ENCODE data around the gene MAVS.

The MAVS gene

DNA sequence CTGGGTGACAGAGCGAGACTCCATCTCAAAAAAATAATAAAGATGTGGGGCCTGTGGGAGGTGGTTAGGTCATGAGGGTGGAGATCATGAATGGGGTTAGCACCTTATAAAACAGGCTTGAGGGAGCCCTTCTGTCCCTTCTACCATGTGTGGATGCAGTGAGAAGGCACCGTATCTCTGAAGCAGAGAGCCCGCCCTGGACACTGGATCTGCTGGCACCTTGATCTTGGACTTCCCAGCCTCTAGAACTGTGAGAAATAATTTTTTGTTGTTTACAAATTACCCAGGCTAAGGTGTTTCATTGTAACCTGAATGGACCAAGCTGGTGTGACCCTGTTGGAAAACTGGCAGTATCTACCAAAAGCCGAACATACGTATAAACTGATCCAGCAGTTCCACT lies 26.9 kb downstream of the MAVS start:
- peaks cover 23% of the 10 kb centered on the region for H3K36me3 ChIP-seq (replicated peaks; ENCODE audit: low read depth, low read length)
- H3K9me3 ChIP-seq (ENCODE audit: insufficient read depth, low read length) = no peaks in the 10 kb centered on the region
- no peaks in the 10 kb centered on the region for H3K27me3 ChIP-seq (ENCODE audit: low read depth, low read length)
- no peak overlapping the region for H3K4me2 ChIP-seq (ENCODE audit: low read length)
- H3K9ac ChIP-seq (ENCODE audit: low read length) = no peak overlapping the region
- H3K4me3 ChIP-seq (ENCODE audit: low read length) = no peak overlapping the region
- no peaks in the 10 kb centered on the region for H3K79me2 ChIP-seq (ENCODE audit: low read length)
- H2AFZ ChIP-seq (ENCODE audit: low read depth, low read length) = no peak overlapping the region
- H3K4me1 ChIP-seq (ENCODE audit: low read length) = peaks cover 12% of the 10 kb centered on the region
- peaks cover 18% of the 10 kb centered on the region for H4K20me1 ChIP-seq (ENCODE audit: insufficient read depth, low read length)
- no peak overlapping the region for H3K27ac ChIP-seq (ENCODE audit: low read length)
- TF ChIP-seq CTCF (IDR thresholded peaks at IDR 0.05; ENCODE audit: low read depth, low read length) = no peak
- TF ChIP-seq EZH2phosphoT487 (IDR thresholded peaks at IDR 0.05; ENCODE audit: low read depth) = no peak

DNA sequence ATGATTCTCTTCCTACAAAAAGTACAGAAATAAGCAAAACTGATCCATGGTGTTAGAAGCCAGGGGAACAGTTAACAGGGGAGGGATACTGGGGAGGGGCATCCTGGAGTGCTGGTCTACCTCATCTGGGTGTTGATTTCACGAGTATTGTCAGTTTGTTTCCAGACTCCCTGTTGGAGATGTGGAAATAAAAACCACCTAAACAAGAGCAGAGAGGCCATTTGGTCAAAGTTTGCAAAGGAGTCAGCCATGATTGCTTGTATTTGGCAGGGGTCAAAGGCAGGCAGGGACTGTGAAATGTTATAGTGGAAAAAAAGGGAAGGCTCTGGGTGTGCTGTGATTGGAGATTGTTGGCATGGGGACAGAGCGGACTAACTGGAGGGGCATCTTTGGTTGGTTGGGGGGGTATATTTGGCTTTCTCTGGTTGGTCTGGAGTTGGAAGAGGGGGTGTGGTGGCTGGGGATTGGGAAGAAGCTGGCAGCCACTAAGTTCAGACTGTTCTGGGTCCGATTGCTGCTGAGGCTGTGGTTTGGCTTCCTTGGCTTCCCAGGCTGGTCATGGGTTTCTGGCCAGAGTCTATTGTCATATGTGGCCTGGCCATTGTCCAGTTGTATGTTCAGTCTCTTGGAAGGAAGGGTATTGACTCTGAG lies 27.7 kb downstream of the MAVS start:
- peaks cover 12% of the 10 kb centered on the region for H3K4me1 ChIP-seq (ENCODE audit: low read length)
- H3K27ac ChIP-seq (ENCODE audit: low read length) = no peak overlapping the region
- no peaks in the 10 kb centered on the region for H3K9me3 ChIP-seq (ENCODE audit: insufficient read depth, low read length)
- no peak overlapping the region for H3K4me2 ChIP-seq (ENCODE audit: low read length)
- H3K9ac ChIP-seq (ENCODE audit: low read length) = no peak overlapping the region
- no peaks in the 10 kb centered on the region for H3K27me3 ChIP-seq (ENCODE audit: low read depth, low read length)
- H3K36me3 ChIP-seq (replicated peaks; ENCODE audit: low read depth, low read length) = peaks cover 26% of the 10 kb centered on the region
- H4K20me1 ChIP-seq (ENCODE audit: insufficient read depth, low read length) = peaks cover 18% of the 10 kb centered on the region
- TF ChIP-seq CTCF (IDR thresholded peaks at IDR 0.05; ENCODE audit: low read depth, low read length) (no peak), EZH2phosphoT487 (IDR thresholded peaks at IDR 0.05; ENCODE audit: low read depth) (no peak)
- H3K4me3 ChIP-seq (ENCODE audit: low read length) = no peak overlapping the region
- H3K79me2 ChIP-seq (ENCODE audit: low read length) = no peaks in the 10 kb centered on the region
- H2AFZ ChIP-seq (ENCODE audit: low read depth, low read length) = no peak overlapping the region

- Histone ChIP-seq H3K27me3 (ENCODE audit: low read depth, low read length) (no peaks in the 10 kb centered on the region), H3K9ac (ENCODE audit: low read length) (no peak overlapping the region), H2AFZ (ENCODE audit: low read depth, low read length) (no peak overlapping the region), H3K36me3 (replicated peaks; ENCODE audit: low read depth, low read length) (peaks cover 26% of the 10 kb centered on the region), H3K27ac (ENCODE audit: low read length) (no peak overlapping the region), H3K4me1 (ENCODE audit: low read length) (peaks cover 12% of the 10 kb centered on the region), H3K79me2 (ENCODE audit: low read length) (no peaks in the 10 kb centered on the region), H3K4me2 (ENCODE audit: low read length) (no peak overlapping the region), H4K20me1 (ENCODE audit: insufficient read depth, low read length) (peaks cover 18% of the 10 kb centered on the region), H3K9me3 (ENCODE audit: insufficient read depth, low read length) (no peaks in the 10 kb centered on the region), H3K4me3 (ENCODE audit: low read length) (no peak overlapping the region)
- no peak for TF ChIP-seq CTCF (IDR thresholded peaks at IDR 0.05; ENCODE audit: low read depth, low read length)
- no peak for TF ChIP-seq EZH2phosphoT487 (IDR thresholded peaks at IDR 0.05; ENCODE audit: low read depth)
Measured at GRCh38 chr20:3875378-3875974, 28.8 kb downstream of the MAVS start.

DNA sequence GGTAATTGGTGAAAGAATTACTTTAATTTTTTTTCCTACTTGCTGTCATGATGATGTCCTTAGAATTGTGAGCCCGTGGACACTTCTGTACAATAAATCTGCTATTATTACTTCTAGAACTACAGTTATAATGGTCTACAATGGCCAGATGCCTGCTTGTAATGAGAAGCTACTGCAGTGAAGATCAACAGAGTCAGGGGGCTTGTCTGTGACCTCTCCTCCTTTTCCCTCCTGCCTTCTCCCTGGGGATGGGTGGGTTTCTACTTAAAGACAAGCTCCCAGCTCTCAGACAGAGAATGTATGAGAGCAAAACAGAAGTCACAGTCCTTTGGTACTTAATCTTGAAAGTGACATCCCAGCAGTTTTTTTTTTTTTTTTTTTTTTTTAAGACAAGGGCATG lies 29.4 kb downstream of the MAVS start:
- no peak overlapping the region for H3K9ac ChIP-seq (ENCODE audit: low read length)
- H3K4me3 ChIP-seq (ENCODE audit: low read length) = no peak overlapping the region
- H4K20me1 ChIP-seq (ENCODE audit: insufficient read depth, low read length) = peaks cover 18% of the 10 kb centered on the region
- H3K27me3 ChIP-seq (ENCODE audit: low read depth, low read length) = no peaks in the 10 kb centered on the region
- no peak overlapping the region for H3K4me2 ChIP-seq (ENCODE audit: low read length)
- TF ChIP-seq CTCF (IDR thresholded peaks at IDR 0.05; ENCODE audit: low read depth, low read length) = no peak
- no peak for TF ChIP-seq EZH2phosphoT487 (IDR thresholded peaks at IDR 0.05; ENCODE audit: low read depth)
- H3K4me1 ChIP-seq (ENCODE audit: low read length) = peaks cover 12% of the 10 kb centered on the region
- H3K9me3 ChIP-seq (ENCODE audit: insufficient read depth, low read length) = no peaks in the 10 kb centered on the region
- H3K27ac ChIP-seq (ENCODE audit: low read length) = no peak overlapping the region
- peaks cover 26% of the 10 kb centered on the region for H3K36me3 ChIP-seq (replicated peaks; ENCODE audit: low read depth, low read length)
- no peak overlapping the region for H2AFZ ChIP-seq (ENCODE audit: low read depth, low read length)
- no peaks in the 10 kb centered on the region for H3K79me2 ChIP-seq (ENCODE audit: low read length)

Data from OCI-LY3 (cell line).